Ovary (tissue), 9 donors: ENCODE results near the gene LUM. TPM values are rescaled to one million over a fixed set of nuclear protein-coding genes. Genes with fewer than 3 reads are reported as not detected.

Source experiments
- DNase-seq, 5 donors: peaks; one replicate each; pipeline ENCODE4 v3.0.0-alpha.2; 2019 to 2020
- H3K27ac ChIP-seq, 2 donors: fragments of 200-600 bp; one replicate each; pipeline versions ENCODE4 v1.5.1 to v1.8.0; 2019 to 2022
- H3K27me3 ChIP-seq: fragments of 200-600 bp; one replicate; pipeline ENCODE4 v1.8.0; 2022
- H3K36me3 ChIP-seq: fragments of 200-600 bp; sonication (generic); one replicate; pipeline ENCODE4 v1.5.1; 2019
- H3K4me1 ChIP-seq: one replicate; pipeline ENCODE4 v1.8.1; 2013; ENCODE audit warnings: mild to moderate bottlenecking, moderate library complexity; ENCODE audit not compliant: insufficient read depth
- H3K4me3 ChIP-seq: fragments of 200-600 bp; sonication (generic); one replicate; pipeline ENCODE4 v1.5.1; 2017
- H3K9me3 ChIP-seq, 2 donors: fragments of 200-600 bp in 1 of 2; sonication (generic) in 1 of 2; one replicate each; pipeline versions ENCODE4 v1.5.1 to v1.8.1; 2013 to 2019; ENCODE audit warnings: mild to moderate bottlenecking in 1 of 2, moderate library complexity in 1 of 2
- CTCF ChIP-seq, 3 donors: fragments of 450-650 bp in 2 of 3; fragments of 200-600 bp in 1 of 3; IDR thresholded peaks; one replicate each; pipeline versions ENCODE4 v1.5.1 to v1.8.0; 2016 to 2022; ENCODE audit warnings: antibody characterized with exemption in 3 of 3, mild to moderate bottlenecking in 1 of 3
- EP300 ChIP-seq: sonication (generic); formaldehyde crosslinking; IDR thresholded peaks from one replicate; pipeline ENCODE4 v1.6.1; 2017; ENCODE audit warnings: antibody characterized with exemption
- POLR2A ChIP-seq: fragments of 450-650 bp; IDR thresholded peaks from one replicate; pipeline ENCODE4 v1.6.1; 2017; ENCODE audit warnings: antibody characterized with exemption, mild to moderate bottlenecking, moderate library complexity
- WGBS, 3 donors: extraction: QIAGEN DNeasy Blood & Tissue Kit in 1 of 3; methylation state at CpG; one replicate each; pipeline versions ENCODE4 v1.1.5 to v1.1.7; 2013 to 2017; 5-methylcytosine and 5-hydroxymethylcytosine counted together
- intact Hi-C, 4 donors: fragments of 100-400 bp; cut with DNase I; formaldehyde crosslinking; loops; one replicate each; pipeline versions ENCODE4 v1.11.0 to v1.15.1; 2022 to 2023
- polyA plus RNA-seq, 2 donors: library from polyadenylated mRNA; stranded (reverse); fragments of 200-250 nt in 1 of 2; fragments of 350-450 nt in 1 of 2; fragmentation: Illumina TruSeq in 1 of 2; extraction: RNeasy Lipid Tissue Mini Kit (QIAGEN cat#74804) in 1 of 2; gene quantifications; one replicate each; pipeline ENCODE4 v1.2.3, GENCODE V29; 2013 to 2014
- total RNA-seq, 7 donors: library from RNA; depleted of rRNA in 2 of 7; stranded (reverse); fragments of >200 nt in 2 of 7; fragmentation: NEBNext Ultra II Directional in 3 of 7; extraction: Animal tissue kit (Norgen Biotek cat#: 25700) in 3 of 7; gene quantifications; one replicate each; pipeline versions ENCODE4 v1.1.0 to v1.2.4, GENCODE V29; 2016 to 2023
- donor health status: DM: no; HTN: no; CAD: no; lungs with moderate emphysema.
- donor health status: DM: no; HTN: no; CAD: no.
- donor health status: Bipolar disorder and iron deficiency.
- donor health status: DM: yes; HTN: yes; CAD: no.
- donor health status: DM: no; HTN: no; CAD: no.
- donor health status: DM: yes; HTN: yes; CAD: no.

LUM gene
- total and polyA plus RNA-seq, 9 donors = 122 to 663 (median 343) TPM

DNA sequence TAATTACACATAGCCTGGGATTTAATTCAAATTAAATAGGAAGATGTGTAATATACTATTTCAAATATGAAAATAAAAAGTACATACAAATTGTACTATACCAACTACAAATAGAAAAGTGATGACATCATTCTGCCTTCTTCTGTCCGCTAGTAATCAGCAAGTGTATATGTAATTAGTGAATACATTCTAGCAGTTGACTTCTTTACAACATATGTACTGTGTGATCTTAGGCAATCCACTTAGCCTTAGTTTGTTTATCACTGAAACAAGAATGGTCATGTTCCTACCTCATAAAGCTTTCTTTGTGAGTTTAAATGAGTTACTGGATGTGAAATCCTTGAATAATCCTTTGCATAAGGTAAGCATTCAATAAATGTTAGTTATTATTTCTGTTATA, 7.8 kb upstream of the LUM start:
- Histone ChIP-seq H3K4me3 (no peak overlapping the region), H3K4me1 (peaks cover 5% of the 10 kb centered on the region), H3K9me3 (no peaks in the 10 kb centered on the region), H3K27ac (no peak overlapping the region), H3K27me3 (no peaks in the 10 kb centered on the region), H3K36me3 (no peaks in the 10 kb centered on the region)
- TF ChIP-seq CTCF (IDR thresholded peaks at IDR 0.05) (no peak), EP300 (no peak), POLR2A (no peak)
- intact Hi-C loops = no loop called here
- 88 to 94% (median 92%) methylated on average over 1 of the region's 1 CpG for WGBS, 3 donors
- DNase-seq = no peak

GRCh38 chr12:91113621-91114020, 2.3 kb upstream of the LUM start:
- Histone ChIP-seq H3K27ac (peak overlapping the region in 1 of 2 donors; percentile 65), H3K4me3 (no peak overlapping the region), H3K9me3 (no peaks in the 10 kb centered on the region), H3K27me3 (no peaks in the 10 kb centered on the region), H3K36me3 (no peaks in the 10 kb centered on the region), H3K4me1 (peaks cover 3% of the 10 kb centered on the region)
- no peak for DNase-seq
- TF ChIP-seq CTCF (IDR thresholded peaks at IDR 0.05) (no peak), EP300 (no peak), POLR2A (no peak)
- intact Hi-C loops = loop anchor here in 1 of 4 donors (5.0 kb wide), 1 partner anchor 64 kb away; no protein-coding TSS in a partner anchor
- 94 to 97% (median 96%) methylated on average over 6 of the region's 6 CpGs for WGBS, 3 donors

- H3K4me1 ChIP-seq = peaks cover 3% of the 10 kb centered on the region
- WGBS, 3 donors = 38 to 61% (median 53%) methylated on average over 5 of the region's 5 CpGs
- intact Hi-C loops = loop anchor here in 1 of 4 donors (5.0 kb wide), 1 partner anchor 67 kb away; no protein-coding TSS in a partner anchor
- H3K9me3 ChIP-seq = no peaks in the 10 kb centered on the region
- no peaks in the 10 kb centered on the region for H3K27me3 ChIP-seq
- DNase-seq = no peak
- H3K4me3 ChIP-seq = peak overlapping the region; percentile 32
- no peak for TF ChIP-seq CTCF (IDR thresholded peaks at IDR 0.05)
- TF ChIP-seq EP300 = no peak
- no peak for TF ChIP-seq POLR2A
- H3K27ac ChIP-seq = peak overlapping the region in 1 of 2 donors; percentile 35
- H3K36me3 ChIP-seq = no peaks in the 10 kb centered on the region
These were observed 876 bp downstream of the LUM start for GRCh38 chr12:91110311-91110924.

DNA sequence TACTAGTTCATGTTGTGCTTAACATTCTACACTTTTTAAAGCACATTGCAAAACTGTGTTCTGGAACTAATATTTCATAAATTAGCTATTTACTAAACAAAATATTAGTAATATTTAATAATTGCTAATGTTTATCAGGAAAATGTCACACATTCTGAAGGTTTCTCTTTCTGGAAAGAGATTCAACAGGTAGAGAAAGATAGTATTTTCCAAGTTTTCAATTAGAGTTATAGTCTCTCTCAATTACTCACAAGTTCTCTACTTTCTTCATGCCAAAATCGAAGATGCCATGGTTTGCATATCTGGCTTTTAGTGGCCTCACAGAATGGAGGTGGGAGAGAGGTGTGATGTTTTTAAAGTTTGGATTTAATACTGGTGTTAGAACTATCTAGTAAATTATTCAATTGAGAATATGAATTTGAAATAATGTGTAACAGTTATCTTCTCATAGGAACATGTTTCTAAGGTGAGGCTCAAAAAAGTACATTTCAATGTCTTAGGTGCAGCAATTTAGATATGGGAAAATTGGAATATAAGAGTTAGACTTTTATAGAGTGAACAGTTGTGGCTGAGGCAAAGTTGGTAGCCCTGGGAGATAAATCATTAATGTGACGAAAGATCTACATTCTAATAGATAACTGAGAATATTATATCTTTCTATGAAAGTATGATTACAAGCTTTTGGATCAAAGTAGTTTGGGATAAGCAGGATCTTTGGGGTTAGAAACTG, 1.5 kb downstream of the LUM start:
- Histone ChIP-seq H3K36me3 (no peaks in the 10 kb centered on the region), H3K27me3 (no peaks in the 10 kb centered on the region), H3K4me1 (peaks cover 2% of the 10 kb centered on the region), H3K4me3 (peak overlapping the region; percentile 32), H3K27ac (peak overlapping the region in 1 of 2 donors; percentile 35), H3K9me3 (no peaks in the 10 kb centered on the region)
- TF ChIP-seq CTCF (IDR thresholded peaks at IDR 0.05) = no peak
- TF ChIP-seq EP300 = no peak
- no peak for TF ChIP-seq POLR2A
- DNase-seq = no peak
- WGBS, 3 donors = 54 to 83% (median 67%) methylated on average over 2 of the region's 2 CpGs
- intact Hi-C loops = loop anchor here in 1 of 4 donors (5.0 to 10.0 kb wide), 2 partner anchors 68 to 215 kb away; no protein-coding TSS in a partner anchor
